Activated T-helper 1 cell treated with anti-CD3 and anti-CD28 coated beads, Interleukin-12 subunit alpha, Interleukin-12 subunit beta, Interleukin-2, Interleukin-4 antibody, amounts not matched to agents 30 ng/mL and 10 ng/mL and 1 ng/mL, durations not matched to agents 14 hours and 24 hours and 36 hours (primary cell): Measurements from ENCODE around the gene UQCC2. TPM values are rescaled to one million over a fixed set of nuclear protein-coding genes. Genes with fewer than 3 reads are reported as not detected.

Source experiments
- DNase-seq: peaks from one replicate; pipeline ENCODE4 v3.0.0; 2021; ENCODE audit warnings: low spot score
- H3K27ac Mint-ChIP-seq: one replicate; pipeline ENCODE4 v1.8.0; 2021; ENCODE audit warnings: mild to moderate bottlenecking, mixed read lengths
- H3K27me3 Mint-ChIP-seq: one replicate; pipeline ENCODE4 v1.8.0; 2022; ENCODE audit warnings: mild to moderate bottlenecking, moderate library complexity, mixed read lengths; ENCODE audit not compliant: insufficient read depth
- H3K36me3 Mint-ChIP-seq: one replicate; pipeline ENCODE4 v1.8.0; 2021; ENCODE audit warnings: low read depth, mixed read lengths
- H3K4me1 Mint-ChIP-seq: one replicate; pipeline ENCODE4 v1.8.0; 2021; ENCODE audit warnings: low read depth, mixed read lengths
- H3K4me3 Mint-ChIP-seq: one replicate; pipeline ENCODE4 v1.8.0; 2021; ENCODE audit warnings: mild to moderate bottlenecking, moderate library complexity, mixed read lengths
- H3K9me3 Mint-ChIP-seq: one replicate; pipeline ENCODE4 v1.8.0; 2021; ENCODE audit warnings: mixed read lengths
- intact Hi-C: fragments of 100-400 bp; cut with micrococcal nuclease; formaldehyde crosslinking; loops from one replicate; pipeline ENCODE4 v1.15.1; 2024
- total RNA-seq: library from RNA; stranded (reverse); gene quantifications from 2 replicates; pipeline ENCODE4 v1.2.3, GENCODE V29; 2022

UQCC2 gene
- total RNA-seq, 1 donor from 2014 or later: 123 TPM

GRCh38 chr6:33716890-33717632, 5.6 kb upstream of the UQCC2 start:
- Mint-ChIP-seq H3K27ac (no peak overlapping the region), H3K4me1 (peaks cover 1% of the 10 kb centered on the region), H3K36me3 (no peaks in the 10 kb centered on the region), H3K4me3 (no peak overlapping the region), H3K27me3 (peaks cover 11% of the 10 kb centered on the region), H3K9me3 (no peaks in the 10 kb centered on the region)
- DNase-seq: no peak
- intact Hi-C loops: loop anchor here (10.0 kb wide), 1 partner anchor 512 kb away; the partner anchor contains the start of genes HSD17B8, RING1, RXRB and SLC39A7

GRCh38 chr6:33716379-33716778, 4.9 kb upstream of the UQCC2 start:
- intact Hi-C loops: loop anchor here (10.0 kb wide), 1 partner anchor 512 kb away; the partner anchor contains the start of genes HSD17B8, RING1, RXRB and SLC39A7
- Mint-ChIP-seq H3K27me3 (peaks cover 10% of the 10 kb centered on the region), H3K9me3 (no peaks in the 10 kb centered on the region), H3K36me3 (no peaks in the 10 kb centered on the region), H3K4me3 (no peak overlapping the region), H3K27ac (no peak overlapping the region), H3K4me1 (peaks cover 6% of the 10 kb centered on the region)
- DNase-seq: no peak

- Mint-ChIP-seq H3K4me1 (peaks cover 20% of the 10 kb centered on the region), H3K9me3 (no peaks in the 10 kb centered on the region), H3K27ac (no peak overlapping the region), H3K27me3 (peaks cover 10% of the 10 kb centered on the region), H3K4me3 (no peak overlapping the region), H3K36me3 (peaks cover 13% of the 10 kb centered on the region)
- intact Hi-C loops: loop anchor here (10.0 kb wide), 1 partner anchor 510 kb away; the partner anchor contains the start of genes HSD17B8, RING1, RXRB and SLC39A7
- no peak for DNase-seq
Measured at GRCh38 chr6:33714385-33715040, 3.0 kb upstream of the UQCC2 start.

- peaks cover 27% of the 10 kb centered on the region for H3K4me1 Mint-ChIP-seq
- no peak overlapping the region for H3K4me3 Mint-ChIP-seq
- no peak for DNase-seq
- no peaks in the 10 kb centered on the region for H3K9me3 Mint-ChIP-seq
- H3K27me3 Mint-ChIP-seq: peaks cover 6% of the 10 kb centered on the region
- H3K36me3 Mint-ChIP-seq: peaks cover 17% of the 10 kb centered on the region
- intact Hi-C loops: loop anchor here (10.0 kb wide), 1 partner anchor 509 kb away; the partner anchor contains the start of genes HSD17B8, RING1, RXRB and SLC39A7
- no peak overlapping the region for H3K27ac Mint-ChIP-seq
Measured at GRCh38 chr6:33713786-33714185, 2.3 kb upstream of the UQCC2 start.

- Mint-ChIP-seq H3K4me1 (peaks cover 35% of the 10 kb centered on the region), H3K27me3 (peaks cover 6% of the 10 kb centered on the region), H3K9me3 (no peaks in the 10 kb centered on the region), H3K4me3 (no peak overlapping the region), H3K27ac (no peak overlapping the region), H3K36me3 (peaks cover 22% of the 10 kb centered on the region)
- intact Hi-C loops: loop anchor here (10.0 kb wide), 1 partner anchor 508 kb away; the partner anchor contains the start of genes HSD17B8, RING1, RXRB and SLC39A7
- no peak for DNase-seq
Measured at GRCh38 chr6:33712914-33713313, 1.4 kb upstream of the UQCC2 start.

GRCh38 chr6:33710296-33711121, 991 bp downstream of the UQCC2 start:
- Mint-ChIP-seq H3K27me3 (peaks cover 3% of the 10 kb centered on the region), H3K4me1 (peaks cover 42% of the 10 kb centered on the region), H3K27ac (peak overlapping the region; percentile 99), H3K4me3 (peak overlapping the region; percentile 95), H3K9me3 (no peaks in the 10 kb centered on the region), H3K36me3 (peaks cover 22% of the 10 kb centered on the region)
- no peak for DNase-seq
- intact Hi-C loops: loop anchor here (1.0 to 10.0 kb wide), 10 partner anchors 10 to 506 kb away; partner anchors contain the start of genes HSD17B8, ITPR3, RING1 and RXRB

GRCh38 chr6:33709605-33710295, 1.8 kb downstream of the UQCC2 start:
- Mint-ChIP-seq H3K36me3 (peaks cover 22% of the 10 kb centered on the region), H3K27ac (peak overlapping the region; percentile 46), H3K4me1 (peaks cover 42% of the 10 kb centered on the region), H3K4me3 (peak overlapping the region; percentile 95), H3K9me3 (no peaks in the 10 kb centered on the region), H3K27me3 (peaks cover 3% of the 10 kb centered on the region)
- DNase-seq: no peak
- intact Hi-C loops: loop anchor here (1.0 to 10.0 kb wide), 4 partner anchors 9 to 505 kb away; partner anchors contain the start of genes HSD17B8, RING1, RXRB and SLC39A7

- Mint-ChIP-seq H3K27ac (no peak overlapping the region), H3K4me3 (no peak overlapping the region)
- intact Hi-C loops: no loop called here
Measured at GRCh38 chr6:33708516-33709204, 2.8 kb downstream of the UQCC2 start.

GRCh38 chr6:33707771-33708170, 3.7 kb downstream of the UQCC2 start:
- Mint-ChIP-seq H3K4me3 (no peak overlapping the region), H3K4me1 (peaks cover 42% of the 10 kb centered on the region), H3K36me3 (peaks cover 26% of the 10 kb centered on the region), H3K27ac (no peak overlapping the region), H3K27me3 (peaks cover 3% of the 10 kb centered on the region), H3K9me3 (no peaks in the 10 kb centered on the region)
- DNase-seq: no peak
- intact Hi-C loops: no loop called here

More at GRCh38 chr6:33708516-33709204, 2.8 kb downstream of the UQCC2 start:
- Mint-ChIP-seq H3K9me3 (no peaks in the 10 kb centered on the region), H3K27me3 (peaks cover 3% of the 10 kb centered on the region), H3K36me3 (peaks cover 25% of the 10 kb centered on the region), H3K4me1 (peaks cover 42% of the 10 kb centered on the region)
- no peak for DNase-seq

GRCh38 chr6:33705955-33706725, 5.4 kb downstream of the UQCC2 start:
- no peaks in the 10 kb centered on the region for H3K9me3 Mint-ChIP-seq
- H3K36me3 Mint-ChIP-seq: peaks cover 29% of the 10 kb centered on the region
- no peaks in the 10 kb centered on the region for H3K27me3 Mint-ChIP-seq
- DNase-seq: no peak
- no peak overlapping the region for H3K27ac Mint-ChIP-seq
- intact Hi-C loops: no loop called here
- peaks cover 36% of the 10 kb centered on the region for H3K4me1 Mint-ChIP-seq
- H3K4me3 Mint-ChIP-seq: no peak overlapping the region

GRCh38 chr6:33705268-33705885, 6.1 kb downstream of the UQCC2 start:
- DNase-seq: no peak
- Mint-ChIP-seq H3K9me3 (no peaks in the 10 kb centered on the region), H3K36me3 (peaks cover 23% of the 10 kb centered on the region), H3K4me3 (no peak overlapping the region), H3K4me1 (peaks cover 33% of the 10 kb centered on the region), H3K27me3 (no peaks in the 10 kb centered on the region), H3K27ac (no peak overlapping the region)
- intact Hi-C loops: no loop called here
